H54 (cell line): ENCODE measurements around the gene PPM1L.
"Not testable (repeated sequence)": the region's sequence is repeated elsewhere in the genome, so short reads cannot be mapped to it uniquely, and the experiment has no call there.

ENCODE experiments used
- DNase-seq: peaks from one replicate; pipeline ENCODE4 v3.0.0; 2011; ENCODE audit warnings: low spot score, mixed read lengths; ENCODE audit not compliant: insufficient read length
- FAIRE-seq: peaks from 3 replicates; lab custom pipeline; 2011; peaks lifted over from hg19 to GRCh38; lab: Jason Lieb, UNC
- POLR2A ChIP-seq: IDR thresholded peaks from 2 replicates; pipeline ENCODE4 v1.6.1; 2011; ENCODE audit warnings: low read depth, mild to moderate bottlenecking, low read length

Gene PPM1L

DNA sequence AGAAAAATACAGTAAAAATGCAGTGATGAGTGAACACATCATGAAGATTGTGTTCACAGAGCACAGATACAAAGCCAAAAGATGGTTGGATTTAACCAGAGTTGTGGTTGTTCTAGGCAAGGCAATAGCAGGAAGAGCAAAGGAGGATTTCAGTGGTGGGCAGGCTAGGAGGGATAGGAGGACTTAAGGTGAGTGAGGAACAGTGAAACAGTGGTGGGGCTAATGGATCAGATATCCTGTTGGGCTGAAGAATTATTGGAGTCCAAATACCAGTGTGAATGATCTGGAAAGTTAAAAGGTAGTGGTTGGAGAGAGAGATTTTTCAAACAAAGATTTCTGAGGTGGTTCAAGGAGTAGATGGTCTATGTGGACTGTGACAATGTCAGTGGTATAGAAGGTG is 240.8 kb downstream of the PPM1L start:
- DNase-seq (no peak), FAIRE-seq (no peak)
- TF ChIP-seq POLR2A, result no peak

- no peak for TF ChIP-seq POLR2A
- no peak for FAIRE-seq
- no peak for DNase-seq
Observed at GRCh38 chr3:160998581-160998980, 242.6 kb downstream of the PPM1L start.

GRCh38 chr3:160999274-160999673 is 243.2 kb downstream of the PPM1L start:
- no peak for DNase-seq
- no peak for TF ChIP-seq POLR2A
- peak; percentile 6 for FAIRE-seq

GRCh38 chr3:161008086-161008485 is 252.1 kb downstream of the PPM1L start:
- DNase-seq (no peak), FAIRE-seq (no peak)
- no peak for TF ChIP-seq POLR2A

DNA sequence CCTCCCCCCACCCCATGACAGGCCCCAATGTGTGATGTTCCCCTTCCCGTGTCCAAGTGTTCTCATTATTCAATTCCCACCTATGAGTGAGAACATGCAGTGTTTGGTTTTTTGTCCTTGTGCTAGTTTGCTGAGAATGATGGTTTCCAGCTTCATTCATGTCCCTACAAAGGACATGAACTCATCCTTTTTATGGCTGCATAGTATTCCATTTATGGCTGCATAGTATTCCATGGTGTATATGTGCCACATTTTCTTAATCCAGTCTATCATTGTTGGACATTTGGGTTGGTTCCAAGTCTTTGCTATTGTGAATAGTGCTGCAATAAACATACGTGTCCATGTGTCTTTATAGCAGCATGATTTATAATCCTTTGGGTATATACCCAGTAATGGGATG is 254.1 kb downstream of the PPM1L start:
- not testable (repeated sequence) for FAIRE-seq, DNase-seq

DNA sequence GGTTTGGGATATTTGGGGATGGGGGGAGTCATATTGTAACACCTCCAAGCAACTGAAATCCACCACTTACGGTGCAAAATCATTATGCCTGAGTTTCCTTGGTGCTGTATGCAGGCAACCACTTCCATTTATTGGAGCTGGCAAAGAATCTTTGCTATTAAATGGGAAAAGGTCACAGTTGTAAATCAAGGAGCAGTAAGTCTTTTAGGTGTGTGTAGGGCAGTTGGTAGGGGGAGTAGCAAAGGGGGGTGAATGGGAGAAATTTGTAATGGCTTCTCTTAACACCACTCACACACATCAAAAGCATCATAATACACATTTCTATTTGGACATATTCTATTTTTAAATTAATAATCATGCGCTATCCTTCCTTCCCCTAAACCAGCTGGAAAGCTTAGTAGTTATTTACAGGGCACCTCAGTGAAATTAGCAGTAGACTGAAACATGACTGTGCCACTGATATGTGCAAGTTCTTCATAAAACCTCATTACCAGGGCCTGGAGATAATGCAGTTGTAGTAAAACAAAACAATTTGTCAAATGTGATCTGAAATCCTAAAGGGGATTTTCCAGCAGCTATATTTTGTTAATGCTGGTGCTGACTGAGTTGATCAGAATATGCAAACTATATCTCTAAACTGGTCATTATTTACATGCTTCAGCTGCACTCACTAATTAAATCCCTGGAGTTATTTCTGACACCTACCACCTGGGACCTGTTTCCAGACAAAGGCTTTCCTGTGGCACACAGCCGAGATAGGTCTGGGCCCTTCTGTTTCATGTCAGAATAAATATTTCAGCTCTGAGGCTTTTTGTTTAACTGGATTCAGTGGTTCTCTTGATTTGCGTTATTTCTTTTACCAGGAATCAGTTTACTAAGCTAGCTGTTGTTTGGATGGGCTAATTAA is 259.1 kb downstream of the PPM1L start:
- FAIRE-seq (no peak), DNase-seq (no peak)
- TF ChIP-seq POLR2A, result no peak

DNA sequence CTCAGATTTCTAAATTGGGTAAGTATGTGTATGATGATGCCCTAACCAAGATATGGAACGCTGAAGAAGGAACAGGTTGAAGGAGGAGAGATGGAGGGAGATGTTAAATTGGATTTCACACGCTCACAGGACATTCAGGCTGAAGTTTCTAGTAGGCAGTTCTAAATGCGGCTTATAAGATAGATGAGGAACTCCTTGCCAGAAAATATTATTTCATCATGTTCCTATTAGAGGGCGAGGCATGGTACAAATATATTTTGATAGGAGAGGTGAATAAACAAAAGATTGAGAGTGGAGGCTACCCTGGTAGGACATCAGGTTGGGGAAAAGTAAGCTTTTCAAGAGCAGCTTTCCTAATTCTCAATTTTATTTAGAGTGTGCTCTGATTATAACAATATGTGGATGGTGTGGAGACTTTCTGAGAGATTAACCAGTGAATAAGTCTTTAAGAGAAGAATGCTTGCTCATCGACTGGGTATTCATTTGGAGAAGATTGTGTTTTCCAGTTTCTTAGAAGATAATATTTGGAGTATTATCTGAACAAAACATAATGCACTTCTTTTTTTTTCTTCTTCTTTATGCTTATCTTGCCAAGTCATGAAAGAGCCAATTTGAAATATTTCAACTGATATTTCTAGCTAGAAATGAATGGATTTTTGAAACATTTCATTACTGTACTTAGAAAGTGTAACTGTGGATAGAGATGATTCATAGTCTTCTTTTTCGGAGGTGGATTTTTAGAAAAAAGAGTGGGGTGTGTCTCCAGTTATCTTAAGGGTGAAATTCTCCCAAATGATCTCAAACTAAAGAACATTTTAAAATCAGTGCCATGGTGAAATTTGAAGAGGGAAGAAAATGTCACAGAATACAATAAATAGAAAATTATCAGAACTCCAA is 260.6 kb downstream of the PPM1L start:
- FAIRE-seq (no peak), DNase-seq (no peak)

GRCh38 chr3:161017971-161018370 is 261.9 kb downstream of the PPM1L start:
- TF ChIP-seq POLR2A, result no peak
- DNase-seq, result no peak
- FAIRE-seq, result no peak

More for the DNA sequence above, 260.6 kb downstream of the PPM1L start:
- TF ChIP-seq POLR2A, result no peak

DNA sequence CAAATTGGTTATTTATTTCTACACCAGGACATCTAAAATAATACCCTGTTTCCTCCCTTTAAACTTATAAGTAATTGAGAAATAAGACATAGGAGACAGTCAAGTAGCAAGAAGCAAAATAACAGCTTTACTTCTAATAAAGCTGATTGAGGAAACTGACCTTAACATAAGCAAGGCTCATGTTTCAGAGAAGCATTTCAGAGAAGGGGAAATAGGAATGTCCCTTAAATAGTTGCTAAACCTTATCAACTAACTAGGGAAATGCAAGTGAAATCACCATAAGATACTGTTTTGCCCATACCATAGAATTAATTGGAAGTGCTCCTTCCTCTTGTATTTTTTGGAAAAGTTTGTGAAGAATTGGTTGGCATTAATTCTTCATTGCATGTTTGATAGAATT is 264.2 kb downstream of the PPM1L start:
- no peak for TF ChIP-seq POLR2A
- DNase-seq (no peak), FAIRE-seq (no peak)

- TF ChIP-seq POLR2A, result no peak
- FAIRE-seq (no peak), DNase-seq (no peak)
Observed at GRCh38 chr3:161025911-161026310, 269.9 kb downstream of the PPM1L start.

DNA sequence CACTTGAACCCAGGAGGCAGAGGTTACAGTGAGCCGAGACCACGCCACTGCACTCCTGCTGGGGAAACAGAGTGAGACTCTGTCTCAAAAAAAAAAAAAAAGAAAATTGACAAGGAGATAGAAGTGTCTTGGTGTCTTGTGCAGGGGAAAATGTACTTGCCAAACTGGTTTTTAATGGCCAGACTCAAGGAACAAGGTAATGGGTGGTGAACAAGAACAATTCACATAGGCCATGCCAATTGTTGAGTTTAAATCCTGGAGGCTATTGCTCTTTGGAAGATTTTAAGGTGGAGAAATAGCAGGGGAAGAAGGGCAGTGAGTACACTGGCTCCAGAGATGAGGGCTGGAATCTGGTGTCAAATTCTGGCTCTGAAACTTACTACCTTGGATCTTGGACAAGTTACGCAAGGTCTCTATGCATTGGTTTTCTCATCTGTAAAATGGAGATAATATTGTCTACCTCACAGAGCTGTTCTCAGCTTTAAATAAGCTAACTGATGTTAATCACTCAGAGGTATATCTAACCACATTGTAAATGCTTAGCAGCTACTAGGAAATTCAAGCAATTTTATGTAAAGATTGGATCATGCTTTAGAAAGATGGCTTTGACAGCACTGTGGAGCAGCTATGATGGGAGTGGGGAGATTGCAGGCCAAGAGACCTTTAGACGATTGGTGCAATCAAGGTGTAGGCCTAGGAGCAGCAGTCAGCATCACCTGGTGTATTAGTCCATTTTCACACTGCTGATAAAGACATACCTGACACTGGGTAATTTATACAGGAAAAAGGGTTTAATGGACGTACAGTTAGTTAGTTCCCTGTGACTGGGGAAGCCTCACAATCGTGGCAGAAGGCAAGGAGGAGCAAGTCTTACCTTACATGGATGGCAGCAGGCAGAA is 270.8 kb downstream of the PPM1L start:
- FAIRE-seq (no peak), DNase-seq (no peak)
- no peak for TF ChIP-seq POLR2A

- no peak for FAIRE-seq
Observed at GRCh38 chr3:161028555-161029153, 272.6 kb downstream of the PPM1L start.

GRCh38 chr3:161031134-161031533 is 275.1 kb downstream of the PPM1L start:
- TF ChIP-seq POLR2A, result no peak
- FAIRE-seq (no peak), DNase-seq (no peak)

More at GRCh38 chr3:161028555-161029153, 272.6 kb downstream of the PPM1L start:
- no peak for DNase-seq
- TF ChIP-seq POLR2A, result no peak

DNA sequence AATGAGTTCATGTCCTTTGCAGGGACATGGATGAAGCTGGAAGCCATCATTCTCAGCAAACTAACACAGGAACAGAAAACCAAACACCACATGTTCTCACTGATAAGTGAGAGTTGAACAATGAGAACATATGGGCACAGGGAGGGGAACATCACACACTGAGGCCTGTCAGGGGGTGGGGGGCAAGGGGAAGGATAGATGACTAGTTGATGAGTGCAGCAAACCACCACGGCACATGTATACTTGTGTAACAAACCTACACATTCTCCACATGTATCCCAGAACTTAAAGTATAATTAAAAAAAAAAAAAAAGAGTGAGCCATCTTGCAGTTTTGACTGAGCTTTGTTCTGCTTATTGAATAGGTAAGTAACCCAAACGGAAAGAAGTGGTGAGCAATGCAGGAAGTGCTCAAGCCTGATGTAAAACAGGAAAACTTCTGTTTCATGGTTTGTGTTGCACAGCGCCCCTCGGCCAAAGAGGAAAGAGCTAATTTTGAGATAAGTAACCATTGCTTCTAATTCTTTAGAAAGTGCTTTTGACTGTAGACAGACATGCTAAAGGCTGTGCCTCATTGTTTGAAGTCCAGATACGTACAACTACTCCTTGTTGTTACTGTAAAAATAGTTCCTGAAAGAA is 279.0 kb downstream of the PPM1L start:
- not testable (repeated sequence) for FAIRE-seq, DNase-seq
